ENCODE measurements around the gene TMEM37.

- no peak for TF ChIP-seq POLR2A (IDR thresholded peaks at IDR 0.05; ENCODE audit: low read depth, low read length)
- TF ChIP-seq POLR2AphosphoS5 (IDR thresholded peaks at IDR 0.05; ENCODE audit: low read depth, low read length) = no peak
- TF ChIP-seq TAF1 (IDR thresholded peaks at IDR 0.05; ENCODE audit: borderline replicate concordance, low read depth, low read length) = no peak
These were observed 28.4 kb downstream of the TMEM37 start for GRCh38 chr2:119460076-119460475.
